WI38 (cell line): ENCODE data around the gene BATF.

ENCODE experiments used
- H3K4me3 ChIP-seq: 2 replicates; pipeline ENCODE4 v1.5.1; 2011; ENCODE audit warnings: low read depth, mild to moderate bottlenecking, control low read depth, low read length
- CTCF ChIP-seq: IDR thresholded peaks from 2 replicates; pipeline ENCODE4 v1.5.1; 2012; ENCODE audit warnings: low read depth, mild to moderate bottlenecking, control low read depth, low read length

BATF gene

GRCh38 chr14:75495399-75495798 is 26.9 kb upstream of the BATF start:
- no peak overlapping the region for H3K4me3 ChIP-seq
- no peak for TF ChIP-seq CTCF

GRCh38 chr14:75495882-75496281 is 26.4 kb upstream of the BATF start:
- H3K4me3 ChIP-seq, result no peak overlapping the region
- TF ChIP-seq CTCF, result no peak

GRCh38 chr14:75496755-75497154 is 25.5 kb upstream of the BATF start:
- no peak overlapping the region for H3K4me3 ChIP-seq
- no peak for TF ChIP-seq CTCF

- no peak overlapping the region for H3K4me3 ChIP-seq
- no peak for TF ChIP-seq CTCF
These were observed 25.1 kb upstream of the BATF start for GRCh38 chr14:75497191-75497590.

GRCh38 chr14:75497701-75498100 is 24.6 kb upstream of the BATF start:
- TF ChIP-seq CTCF, result no peak
- no peak overlapping the region for H3K4me3 ChIP-seq

GRCh38 chr14:75499084-75499875 is 23.0 kb upstream of the BATF start:
- H3K4me3 ChIP-seq, result no peak overlapping the region
- TF ChIP-seq CTCF, result no peak

GRCh38 chr14:75501080-75501479 is 21.2 kb upstream of the BATF start:
- H3K4me3 ChIP-seq, result no peak overlapping the region
- TF ChIP-seq CTCF, result no peak
